GM23338 (cell line): ENCODE measurements around the gene C17orf78. TPM values are rescaled to one million over a fixed set of nuclear protein-coding genes. Genes with fewer than 3 reads are reported as not detected.

Experiments used
- ATAC-seq: fragments of 200-7000 bp; cut with Tn5 transposase; 3 replicates; pipeline ENCODE4 v1.9.1; 2020
- DNase-seq: peaks from one replicate; pipeline ENCODE4 v3.0.0-alpha.2; 2015; ENCODE audit warnings: low spot score
- H2AFZ ChIP-seq: fragments of 200-600 bp; sonication (generic); 2 replicates; pipeline ENCODE4 v1.8.0; 2016; ENCODE audit warnings: antibody characterized with exemption, mild to moderate bottlenecking, moderate library complexity
- H3F3A ChIP-seq: fragments of 200-600 bp; sonication (generic); replicated peaks from 2 replicates; pipeline ENCODE4 v1.8.0; 2017; ENCODE audit warnings: antibody characterized with exemption, mixed run types, low read depth
- H3K27ac ChIP-seq: fragments of 200-600 bp; sonication (generic); 2 replicates; pipeline ENCODE4 v1.6.1; 2016; ENCODE audit warnings: low read depth
- H3K27me3 ChIP-seq: fragments of 200-600 bp; sonication (generic); 2 replicates; pipeline ENCODE4 v1.8.0; 2016; ENCODE audit warnings: mild to moderate bottlenecking, mixed run types, moderate library complexity; ENCODE audit not compliant: insufficient read depth
- H3K36me3 ChIP-seq: fragments of 200-600 bp; sonication (generic); 2 replicates; pipeline ENCODE4 v1.8.0; 2016; ENCODE audit warnings: mild to moderate bottlenecking; ENCODE audit not compliant: insufficient read depth
- H3K4me1 ChIP-seq: fragments of 200-600 bp; sonication (generic); 2 replicates; pipeline ENCODE4 v1.8.0; 2016; ENCODE audit warnings: mild to moderate bottlenecking, moderate library complexity; ENCODE audit not compliant: insufficient read depth
- H3K4me2 ChIP-seq: fragments of 200-600 bp; sonication (generic); 2 replicates; pipeline ENCODE4 v1.7.1; 2017; ENCODE audit warnings: mixed run types
- H3K4me3 ChIP-seq: fragments of 200-600 bp; sonication (generic); 2 replicates; pipeline ENCODE4 v1.6.1; 2016; ENCODE audit warnings: mixed run types
- H3K79me2 ChIP-seq: fragments of 200-600 bp; sonication (generic); replicated peaks from 2 replicates; pipeline ENCODE4 v1.8.0; 2017; ENCODE audit warnings: mild to moderate bottlenecking; ENCODE audit not compliant: insufficient read depth
- H3K9me2 ChIP-seq: fragments of 200-600 bp; sonication (generic); 2 replicates; pipeline ENCODE4 v1.8.0; 2017; ENCODE audit not compliant: insufficient read depth
- H4K20me1 ChIP-seq: fragments of 200-600 bp; sonication (generic); replicated peaks from 2 replicates; pipeline ENCODE4 v1.8.0; 2017; ENCODE audit warnings: mild to moderate bottlenecking; ENCODE audit not compliant: insufficient read depth
- H3K27ac Mint-ChIP-seq: 2 replicates; pipeline ENCODE4 v1.8.0; 2020; ENCODE audit warnings: inconsistent platforms, mild to moderate bottlenecking, moderate library complexity, mixed read lengths
- H3K27me3 Mint-ChIP-seq: 3 replicates; pipeline ENCODE4 v1.8.0; 2022; ENCODE audit warnings: low read depth, mild to moderate bottlenecking, moderate library complexity, mixed read lengths, inconsistent platforms; ENCODE audit not compliant: insufficient read depth, poor library complexity
- H3K36me3 Mint-ChIP-seq: 3 replicates; pipeline ENCODE4 v1.8.0; 2021; ENCODE audit warnings: low read depth, mild to moderate bottlenecking, inconsistent platforms, moderate library complexity, mixed read lengths
- H3K4me1 Mint-ChIP-seq: 3 replicates; pipeline ENCODE4 v1.8.0; 2020; ENCODE audit warnings: mild to moderate bottlenecking, inconsistent platforms, mixed read lengths
- H3K4me3 Mint-ChIP-seq: 3 replicates; pipeline ENCODE4 v1.8.0; 2021; ENCODE audit warnings: moderate library complexity, mild to moderate bottlenecking, inconsistent platforms, mixed read lengths
- H3K9me3 Mint-ChIP-seq: 3 replicates; pipeline ENCODE4 v1.8.0; 2020; ENCODE audit warnings: moderate library complexity, mild to moderate bottlenecking, inconsistent platforms, mixed read lengths
- CREB1 ChIP-seq: fragments of 250-450 bp; sonication (Bioruptor Pico); IDR thresholded peaks from 2 replicates; pipeline ENCODE4 v1.5.0; 2020; ENCODE audit warnings: low read depth, mild to moderate bottlenecking, moderate library complexity
- EZH2 ChIP-seq: fragments of 200-600 bp; sonication (generic); IDR thresholded peaks from one replicate; pipeline ENCODE4 v1.8.0; 2017; ENCODE audit warnings: antibody characterized with exemption, mild to moderate bottlenecking, low read depth; ENCODE audit not compliant: unreplicated experiment
- EZH2phosphoT487 ChIP-seq: fragments of 200-600 bp; sonication (generic); IDR thresholded peaks from one replicate; pipeline ENCODE4 v1.8.1; 2018; ENCODE audit warnings: antibody characterized with exemption; ENCODE audit not compliant: unreplicated experiment
- JUNB ChIP-seq: IDR thresholded peaks from one replicate; pipeline ENCODE4 v1.6.1; 2016; ENCODE audit warnings: antibody characterized with exemption; ENCODE audit not compliant: unreplicated experiment
- NANOG ChIP-seq: IDR thresholded peaks from 2 replicates; pipeline ENCODE4 v1.6.1; 2016; ENCODE audit warnings: antibody characterized with exemption, borderline replicate concordance
- POLR2AphosphoS5 ChIP-seq: IDR thresholded peaks from 2 replicates; pipeline ENCODE4 v1.6.1; 2016; ENCODE audit warnings: antibody characterized with exemption, low read depth
- STAT1 ChIP-seq: IDR thresholded peaks from one replicate; pipeline ENCODE4 v1.6.1; 2016; ENCODE audit warnings: antibody characterized with exemption; ENCODE audit not compliant: unreplicated experiment
- ZNF114 ChIP-seq: fragments of 250-450 bp; sonication (Bioruptor Pico); IDR thresholded peaks from 2 replicates; pipeline ENCODE4 v1.5.0; 2020; ENCODE audit warnings: mild to moderate bottlenecking, moderate library complexity
- ZNF331 ChIP-seq: fragments of 250-450 bp; sonication (Bioruptor Pico); IDR thresholded peaks from 2 replicates; pipeline ENCODE4 v1.5.0; 2020; ENCODE audit warnings: low read depth, mild to moderate bottlenecking, moderate library complexity
- polyA plus RNA-seq: library from polyadenylated mRNA; unstranded; fragments of >200 nt; fragmentation: Nextera tagmentation; extraction: Ambion mirVana; gene quantifications from 2 replicates; pipeline ENCODE4 v1.2.1, GENCODE V29; 2016
- total RNA-seq: library from RNA; depleted of rRNA; stranded (reverse); fragments of >200 nt; shearing (Covaris generic); gene quantifications from 2 replicates; pipeline ENCODE4 v1.2.3, GENCODE V29; 2014
- TF ChIP-seq, protein P1 (sequence below): fragments of 250-450 bp; sonication (Bioruptor Pico); IDR thresholded peaks from 2 replicates; pipeline ENCODE4 v1.5.0; 2020; ENCODE audit warnings: mild to moderate bottlenecking, moderate library complexity
- TF ChIP-seq, protein P2 (sequence below): IDR thresholded peaks from one replicate; pipeline ENCODE4 v1.6.1; 2018; ENCODE audit warnings: antibody characterized with exemption; ENCODE audit not compliant: unreplicated experiment
- TF ChIP-seq, protein P3 (sequence below): IDR thresholded peaks from 2 replicates; pipeline ENCODE4 v1.6.1; 2016; ENCODE audit warnings: antibody characterized with exemption
- TF ChIP-seq, protein P4 (sequence below), 2 experiments: fragments of 200-600 bp in 1 of 2; sonication (generic) in 1 of 2; conservative IDR thresholded peaks; 2 replicates each; pipeline versions ENCODE4 v1.5.1 to v1.6.1; 2016 to 2017; ENCODE audit warnings: antibody characterized with exemption in 2 of 2, low read depth in 2 of 2, mild to moderate bottlenecking in 2 of 2, moderate library complexity in 1 of 2

The C17orf78 gene
- total and polyA plus RNA-seq, 2 experiments from 2014 or later = 0.19 TPM; not detected in 1

DNA sequence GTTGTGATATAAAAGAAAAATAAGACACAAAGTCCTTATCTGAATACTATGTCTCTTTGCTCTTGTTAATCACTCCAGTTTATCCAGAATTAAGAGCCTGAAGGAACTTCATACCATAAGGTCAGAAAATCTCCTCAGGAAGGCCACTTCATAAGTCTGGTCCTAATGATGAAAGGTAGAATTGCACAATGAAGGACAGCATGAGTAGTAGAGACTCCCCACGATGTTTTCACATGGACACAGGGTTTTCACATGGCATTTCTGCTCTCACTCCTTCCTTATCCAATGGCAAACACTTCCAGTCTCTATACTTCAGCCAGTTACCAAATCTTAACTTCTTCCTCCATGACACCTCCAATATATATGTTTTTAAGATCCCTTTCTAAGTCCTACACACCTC lies 10.2 kb upstream of the C17orf78 start (continued):
- TF ChIP-seq, protein P1, sequence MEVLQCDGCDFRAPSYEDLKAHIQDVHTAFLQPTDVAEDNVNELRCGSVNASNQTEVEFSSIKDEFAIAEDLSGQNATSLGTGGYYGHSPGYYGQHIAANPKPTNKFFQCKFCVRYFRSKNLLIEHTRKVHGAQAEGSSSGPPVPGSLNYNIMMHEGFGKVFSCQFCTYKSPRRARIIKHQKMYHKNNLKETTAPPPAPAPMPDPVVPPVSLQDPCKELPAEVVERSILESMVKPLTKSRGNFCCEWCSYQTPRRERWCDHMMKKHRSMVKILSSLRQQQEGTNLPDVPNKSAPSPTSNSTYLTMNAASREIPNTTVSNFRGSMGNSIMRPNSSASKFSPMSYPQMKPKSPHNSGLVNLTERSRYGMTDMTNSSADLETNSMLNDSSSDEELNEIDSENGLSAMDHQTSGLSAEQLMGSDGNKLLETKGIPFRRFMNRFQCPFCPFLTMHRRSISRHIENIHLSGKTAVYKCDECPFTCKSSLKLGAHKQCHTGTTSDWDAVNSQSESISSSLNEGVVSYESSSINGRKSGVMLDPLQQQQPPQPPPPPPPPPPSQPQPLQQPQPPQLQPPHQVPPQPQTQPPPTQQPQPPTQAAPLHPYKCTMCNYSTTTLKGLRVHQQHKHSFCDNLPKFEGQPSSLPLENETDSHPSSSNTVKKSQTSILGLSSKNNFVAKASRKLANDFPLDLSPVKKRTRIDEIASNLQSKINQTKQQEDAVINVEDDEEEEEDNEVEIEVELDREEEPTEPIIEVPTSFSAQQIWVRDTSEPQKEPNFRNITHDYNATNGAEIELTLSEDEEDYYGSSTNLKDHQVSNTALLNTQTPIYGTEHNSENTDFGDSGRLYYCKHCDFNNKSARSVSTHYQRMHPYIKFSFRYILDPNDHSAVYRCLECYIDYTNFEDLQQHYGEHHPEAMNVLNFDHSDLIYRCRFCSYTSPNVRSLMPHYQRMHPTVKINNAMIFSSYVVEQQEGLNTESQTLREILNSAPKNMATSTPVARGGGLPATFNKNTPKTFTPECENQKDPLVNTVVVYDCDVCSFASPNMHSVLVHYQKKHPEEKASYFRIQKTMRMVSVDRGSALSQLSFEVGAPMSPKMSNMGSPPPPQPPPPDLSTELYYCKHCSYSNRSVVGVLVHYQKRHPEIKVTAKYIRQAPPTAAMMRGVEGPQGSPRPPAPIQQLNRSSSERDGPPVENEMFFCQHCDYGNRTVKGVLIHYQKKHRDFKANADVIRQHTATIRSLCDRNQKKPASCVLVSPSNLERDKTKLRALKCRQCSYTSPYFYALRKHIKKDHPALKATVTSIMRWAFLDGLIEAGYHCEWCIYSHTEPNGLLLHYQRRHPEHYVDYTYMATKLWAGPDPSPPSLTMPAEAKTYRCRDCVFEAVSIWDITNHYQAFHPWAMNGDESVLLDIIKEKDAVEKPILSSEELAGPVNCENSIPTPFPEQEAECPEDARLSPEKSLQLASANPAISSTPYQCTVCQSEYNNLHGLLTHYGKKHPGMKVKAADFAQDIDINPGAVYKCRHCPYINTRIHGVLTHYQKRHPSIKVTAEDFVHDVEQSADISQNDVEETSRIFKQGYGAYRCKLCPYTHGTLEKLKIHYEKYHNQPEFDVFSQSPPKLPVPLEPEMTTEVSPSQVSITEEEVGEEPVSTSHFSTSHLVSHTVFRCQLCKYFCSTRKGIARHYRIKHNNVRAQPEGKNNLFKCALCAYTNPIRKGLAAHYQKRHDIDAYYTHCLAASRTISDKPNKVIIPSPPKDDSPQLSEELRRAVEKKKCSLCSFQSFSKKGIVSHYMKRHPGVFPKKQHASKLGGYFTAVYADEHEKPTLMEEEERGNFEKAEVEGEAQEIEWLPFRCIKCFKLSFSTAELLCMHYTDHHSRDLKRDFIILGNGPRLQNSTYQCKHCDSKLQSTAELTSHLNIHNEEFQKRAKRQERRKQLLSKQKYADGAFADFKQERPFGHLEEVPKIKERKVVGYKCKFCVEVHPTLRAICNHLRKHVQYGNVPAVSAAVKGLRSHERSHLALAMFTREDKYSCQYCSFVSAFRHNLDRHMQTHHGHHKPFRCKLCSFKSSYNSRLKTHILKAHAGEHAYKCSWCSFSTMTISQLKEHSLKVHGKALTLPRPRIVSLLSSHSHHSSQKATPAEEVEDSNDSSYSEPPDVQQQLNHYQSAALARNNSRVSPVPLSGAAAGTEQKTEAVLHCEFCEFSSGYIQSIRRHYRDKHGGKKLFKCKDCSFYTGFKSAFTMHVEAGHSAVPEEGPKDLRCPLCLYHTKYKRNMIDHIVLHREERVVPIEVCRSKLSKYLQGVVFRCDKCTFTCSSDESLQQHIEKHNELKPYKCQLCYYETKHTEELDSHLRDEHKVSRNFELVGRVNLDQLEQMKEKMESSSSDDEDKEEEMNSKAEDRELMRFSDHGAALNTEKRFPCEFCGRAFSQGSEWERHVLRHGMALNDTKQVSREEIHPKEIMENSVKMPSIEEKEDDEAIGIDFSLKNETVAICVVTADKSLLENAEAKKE (CRISPR knock-in tag) = no peak
- TF ChIP-seq EZH2phosphoT487 = no peak

DNA sequence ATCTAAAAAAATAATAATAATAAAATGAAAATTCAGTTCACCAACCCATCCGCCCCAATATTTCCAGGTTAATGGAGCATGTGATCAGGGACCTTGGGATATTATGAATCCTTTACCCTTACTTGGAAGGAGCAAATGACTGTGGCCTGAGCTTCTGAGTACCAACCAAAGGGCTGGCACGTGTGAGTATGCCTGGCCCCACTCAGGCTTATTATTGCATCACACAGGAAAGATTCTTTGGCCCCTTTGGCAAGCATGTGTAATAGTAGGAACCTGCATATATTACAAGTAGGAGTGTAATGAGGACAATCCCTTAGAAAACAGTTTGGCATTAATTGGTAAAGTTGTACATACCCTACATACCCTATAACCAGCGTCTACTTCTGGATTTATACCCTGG lies 7.2 kb upstream of the C17orf78 start:
- H3K4me3 Mint-ChIP-seq = no peak overlapping the region
- H3K9me3 Mint-ChIP-seq = no peaks in the 10 kb centered on the region
- no peaks in the 10 kb centered on the region for H3K36me3 ChIP-seq
- no peaks in the 10 kb centered on the region for H3F3A ChIP-seq
- H3K4me1 Mint-ChIP-seq = no peaks in the 10 kb centered on the region; the same call in 2 of the 3 replicates
- H3K27me3 ChIP-seq = no peaks in the 10 kb centered on the region
- no peak overlapping the region for H3K4me2 ChIP-seq
- no peaks in the 10 kb centered on the region for H3K9me2 ChIP-seq
- H3K79me2 ChIP-seq = no peaks in the 10 kb centered on the region
- no peaks in the 10 kb centered on the region for H4K20me1 ChIP-seq
- H2AFZ ChIP-seq = no peak overlapping the region
- no peaks in the 10 kb centered on the region for H3K27me3 Mint-ChIP-seq
- no peak for DNase-seq
- no peak for ATAC-seq
- H3K4me3 ChIP-seq = no peak overlapping the region
- H3K36me3 Mint-ChIP-seq = no peaks in the 10 kb centered on the region
- no peak overlapping the region for H3K27ac Mint-ChIP-seq
- no peaks in the 10 kb centered on the region for H3K4me1 ChIP-seq
- TF ChIP-seq, protein P2, sequence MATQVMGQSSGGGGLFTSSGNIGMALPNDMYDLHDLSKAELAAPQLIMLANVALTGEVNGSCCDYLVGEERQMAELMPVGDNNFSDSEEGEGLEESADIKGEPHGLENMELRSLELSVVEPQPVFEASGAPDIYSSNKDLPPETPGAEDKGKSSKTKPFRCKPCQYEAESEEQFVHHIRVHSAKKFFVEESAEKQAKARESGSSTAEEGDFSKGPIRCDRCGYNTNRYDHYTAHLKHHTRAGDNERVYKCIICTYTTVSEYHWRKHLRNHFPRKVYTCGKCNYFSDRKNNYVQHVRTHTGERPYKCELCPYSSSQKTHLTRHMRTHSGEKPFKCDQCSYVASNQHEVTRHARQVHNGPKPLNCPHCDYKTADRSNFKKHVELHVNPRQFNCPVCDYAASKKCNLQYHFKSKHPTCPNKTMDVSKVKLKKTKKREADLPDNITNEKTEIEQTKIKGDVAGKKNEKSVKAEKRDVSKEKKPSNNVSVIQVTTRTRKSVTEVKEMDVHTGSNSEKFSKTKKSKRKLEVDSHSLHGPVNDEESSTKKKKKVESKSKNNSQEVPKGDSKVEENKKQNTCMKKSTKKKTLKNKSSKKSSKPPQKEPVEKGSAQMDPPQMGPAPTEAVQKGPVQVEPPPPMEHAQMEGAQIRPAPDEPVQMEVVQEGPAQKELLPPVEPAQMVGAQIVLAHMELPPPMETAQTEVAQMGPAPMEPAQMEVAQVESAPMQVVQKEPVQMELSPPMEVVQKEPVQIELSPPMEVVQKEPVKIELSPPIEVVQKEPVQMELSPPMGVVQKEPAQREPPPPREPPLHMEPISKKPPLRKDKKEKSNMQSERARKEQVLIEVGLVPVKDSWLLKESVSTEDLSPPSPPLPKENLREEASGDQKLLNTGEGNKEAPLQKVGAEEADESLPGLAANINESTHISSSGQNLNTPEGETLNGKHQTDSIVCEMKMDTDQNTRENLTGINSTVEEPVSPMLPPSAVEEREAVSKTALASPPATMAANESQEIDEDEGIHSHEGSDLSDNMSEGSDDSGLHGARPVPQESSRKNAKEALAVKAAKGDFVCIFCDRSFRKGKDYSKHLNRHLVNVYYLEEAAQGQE = no peak
- TF ChIP-seq JUNB (no peak), STAT1 (no peak), EZH2 (no peak), CREB1 (CRISPR knock-in tag) (no peak), POLR2AphosphoS5 (no peak), ZNF114 (CRISPR knock-in tag) (no peak), EZH2phosphoT487 (no peak), ZNF331 (CRISPR knock-in tag) (no peak), NANOG (no peak)
- TF ChIP-seq, protein P3, sequence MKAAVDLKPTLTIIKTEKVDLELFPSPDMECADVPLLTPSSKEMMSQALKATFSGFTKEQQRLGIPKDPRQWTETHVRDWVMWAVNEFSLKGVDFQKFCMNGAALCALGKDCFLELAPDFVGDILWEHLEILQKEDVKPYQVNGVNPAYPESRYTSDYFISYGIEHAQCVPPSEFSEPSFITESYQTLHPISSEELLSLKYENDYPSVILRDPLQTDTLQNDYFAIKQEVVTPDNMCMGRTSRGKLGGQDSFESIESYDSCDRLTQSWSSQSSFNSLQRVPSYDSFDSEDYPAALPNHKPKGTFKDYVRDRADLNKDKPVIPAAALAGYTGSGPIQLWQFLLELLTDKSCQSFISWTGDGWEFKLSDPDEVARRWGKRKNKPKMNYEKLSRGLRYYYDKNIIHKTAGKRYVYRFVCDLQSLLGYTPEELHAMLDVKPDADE = no peak
- TF ChIP-seq, protein P4, sequence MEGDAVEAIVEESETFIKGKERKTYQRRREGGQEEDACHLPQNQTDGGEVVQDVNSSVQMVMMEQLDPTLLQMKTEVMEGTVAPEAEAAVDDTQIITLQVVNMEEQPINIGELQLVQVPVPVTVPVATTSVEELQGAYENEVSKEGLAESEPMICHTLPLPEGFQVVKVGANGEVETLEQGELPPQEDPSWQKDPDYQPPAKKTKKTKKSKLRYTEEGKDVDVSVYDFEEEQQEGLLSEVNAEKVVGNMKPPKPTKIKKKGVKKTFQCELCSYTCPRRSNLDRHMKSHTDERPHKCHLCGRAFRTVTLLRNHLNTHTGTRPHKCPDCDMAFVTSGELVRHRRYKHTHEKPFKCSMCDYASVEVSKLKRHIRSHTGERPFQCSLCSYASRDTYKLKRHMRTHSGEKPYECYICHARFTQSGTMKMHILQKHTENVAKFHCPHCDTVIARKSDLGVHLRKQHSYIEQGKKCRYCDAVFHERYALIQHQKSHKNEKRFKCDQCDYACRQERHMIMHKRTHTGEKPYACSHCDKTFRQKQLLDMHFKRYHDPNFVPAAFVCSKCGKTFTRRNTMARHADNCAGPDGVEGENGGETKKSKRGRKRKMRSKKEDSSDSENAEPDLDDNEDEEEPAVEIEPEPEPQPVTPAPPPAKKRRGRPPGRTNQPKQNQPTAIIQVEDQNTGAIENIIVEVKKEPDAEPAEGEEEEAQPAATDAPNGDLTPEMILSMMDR (conservative IDR thresholded peaks at IDR 0.05; ENCODE audit: low read depth in 2 of 2) = no peak
- no peak overlapping the region for H3K27ac ChIP-seq
